GM18520 (cell line): ENCODE measurements around the gene ARHGAP33.
"Not testable (repeated sequence)": the region's sequence is repeated elsewhere in the genome, so short reads cannot be mapped to it uniquely, and the experiment has no call there.

Experiments
- ATAC-seq: cut with Tn5 transposase; IDR thresholded peaks from one replicate; pipeline ENCODE4 v1.9.1; 2021; ENCODE audit not compliant: unreplicated experiment

Gene ARHGAP33

DNA sequence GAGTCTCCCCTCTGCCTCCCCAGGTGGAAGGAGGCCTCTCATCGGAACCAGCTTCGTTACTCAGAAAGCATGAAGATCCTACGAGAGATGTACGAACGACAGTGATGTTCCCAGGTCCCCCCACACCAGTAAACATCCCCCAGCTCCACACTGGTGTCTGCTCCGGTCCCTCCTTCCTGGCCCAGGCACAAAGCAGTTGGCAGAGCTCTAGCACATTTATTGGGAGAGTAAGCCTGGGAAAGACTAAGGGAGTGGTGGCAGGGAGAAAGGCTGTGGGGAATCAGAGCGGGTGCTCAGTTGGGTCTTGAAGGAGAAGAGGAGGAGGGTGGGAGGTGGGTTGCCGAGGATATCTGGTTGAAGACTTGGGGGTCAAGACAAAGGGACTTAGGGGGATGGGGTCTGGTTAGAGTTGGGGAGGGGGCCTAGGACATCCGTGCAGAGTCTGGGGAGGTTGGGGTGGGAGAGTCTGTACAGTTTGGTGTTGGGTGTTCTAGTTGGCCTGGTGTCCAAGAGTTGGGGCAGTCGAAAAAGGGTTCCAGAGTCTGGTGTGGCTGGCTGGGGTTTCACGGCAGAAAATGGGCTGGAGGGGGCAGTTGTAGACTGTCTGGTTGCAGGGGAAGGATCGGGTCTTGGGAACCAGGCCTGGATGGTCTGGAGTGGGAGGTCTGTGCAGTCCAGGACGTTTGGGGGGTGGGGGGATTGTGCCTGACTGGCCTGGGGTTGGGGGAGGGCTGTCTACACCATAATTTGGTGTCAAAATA lies 20.8 kb upstream of the ARHGAP33 start:
- no peak for ATAC-seq

DNA sequence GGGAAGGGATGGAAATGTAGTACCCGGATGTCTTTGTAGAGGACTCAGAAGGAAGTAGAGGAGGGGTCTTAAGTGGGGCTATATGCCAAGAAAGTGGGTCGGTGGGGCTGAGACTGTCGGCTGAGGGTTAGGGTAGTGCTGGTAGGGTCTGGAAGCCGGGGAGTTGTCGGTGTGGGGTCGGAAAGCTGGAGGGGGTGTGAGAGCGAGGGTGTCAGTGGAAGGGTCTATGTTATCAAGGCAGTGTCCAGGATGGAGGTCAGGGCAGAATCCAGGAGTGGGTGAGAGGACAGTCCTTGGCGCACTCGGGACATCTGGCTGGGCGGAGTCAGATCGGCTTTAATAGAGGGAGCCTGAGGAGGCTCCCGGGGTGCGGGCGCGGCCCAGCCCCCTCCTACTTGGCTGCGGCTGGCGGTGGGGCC lies 20.2 kb upstream of the ARHGAP33 start:
- ATAC-seq = no peak

DNA sequence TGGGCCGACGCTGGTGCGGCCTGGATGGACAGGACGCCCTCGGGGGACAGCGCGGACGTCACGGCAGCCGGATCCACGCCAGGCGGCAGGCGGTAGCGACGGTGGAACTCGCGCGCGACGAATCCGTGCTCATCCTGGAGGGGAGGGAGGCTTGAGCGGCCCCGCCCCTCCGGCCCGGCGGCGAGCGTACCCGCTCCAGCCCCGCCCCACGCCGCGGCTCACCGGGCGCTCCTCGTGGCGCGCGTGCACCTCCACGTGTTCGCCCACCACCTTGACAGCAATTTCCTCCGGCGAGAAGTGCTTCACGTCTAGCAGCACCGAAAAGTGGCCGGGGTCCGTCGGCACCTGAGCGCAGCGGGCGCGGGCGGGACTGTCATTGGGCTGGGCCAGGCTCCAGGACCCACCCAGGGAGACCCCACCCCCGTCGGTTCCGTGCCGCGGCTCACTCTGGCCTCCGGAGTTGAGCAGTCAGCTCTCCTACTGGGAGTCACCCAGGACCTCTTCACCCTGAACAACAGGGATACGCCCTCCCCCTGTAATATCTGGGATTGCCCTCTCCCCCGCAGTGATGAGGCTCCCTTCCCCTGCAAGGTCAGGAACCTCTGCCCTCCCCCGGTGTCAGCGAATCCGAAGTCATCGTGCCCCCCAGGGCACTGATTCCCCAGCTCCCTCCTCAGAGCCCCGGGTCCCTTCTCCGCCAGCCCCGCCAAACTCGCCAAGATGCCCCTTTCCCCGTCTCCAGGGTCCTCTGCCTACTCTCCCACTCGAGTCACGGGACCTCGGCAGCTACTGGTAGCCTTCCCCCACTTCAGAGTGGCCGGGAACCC lies 19.6 kb upstream of the ARHGAP33 start:
- no peak for ATAC-seq

DNA sequence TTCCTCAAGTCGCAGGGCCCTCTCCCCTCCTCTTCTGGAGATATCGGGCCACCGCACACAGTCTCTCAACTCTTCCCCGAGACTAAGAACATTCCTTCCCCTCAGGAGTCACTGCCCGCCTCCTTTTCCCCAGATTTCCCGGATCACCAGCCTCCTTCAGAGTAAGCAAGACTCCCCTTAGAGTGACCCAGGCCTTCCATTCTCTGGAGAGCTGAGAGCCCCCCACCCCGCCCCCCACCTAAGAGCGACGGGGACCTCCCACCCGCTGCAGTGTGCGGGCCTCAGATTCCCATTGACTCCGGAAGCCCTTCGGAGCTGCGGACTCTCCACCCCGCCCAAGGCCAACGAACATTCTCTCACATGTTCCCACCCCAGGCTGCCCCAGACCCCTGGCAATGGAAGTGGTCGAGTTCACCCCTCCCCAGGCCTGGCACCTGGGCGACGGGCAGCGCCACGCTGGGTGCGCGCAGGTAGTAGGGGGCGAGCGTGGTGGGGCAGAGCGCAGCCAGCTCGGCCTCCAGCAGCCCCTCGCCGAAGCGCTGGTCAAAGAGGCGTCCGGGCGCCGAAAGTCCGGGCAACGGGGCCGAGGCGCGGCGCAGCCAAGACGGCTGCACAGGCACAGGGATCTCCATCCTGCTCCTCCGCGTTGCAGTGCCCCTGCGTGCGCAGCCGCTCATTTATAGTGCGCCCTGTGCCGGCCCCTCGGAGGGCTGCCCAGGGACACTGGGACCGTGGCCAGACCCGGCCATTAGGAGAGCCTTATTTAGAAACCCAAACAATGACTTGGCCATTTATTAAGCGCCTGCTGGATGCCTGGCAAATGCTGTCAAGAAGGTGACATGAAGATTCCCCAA lies 18.8 kb upstream of the ARHGAP33 start, which contains the start of gene HSPB6:
TSS of gene HSPB6 (minus strand) at position 653 of the 854 bp plus-strand sequence. CDS start at position 632, 21 bp downstream.
- no peak for ATAC-seq

DNA sequence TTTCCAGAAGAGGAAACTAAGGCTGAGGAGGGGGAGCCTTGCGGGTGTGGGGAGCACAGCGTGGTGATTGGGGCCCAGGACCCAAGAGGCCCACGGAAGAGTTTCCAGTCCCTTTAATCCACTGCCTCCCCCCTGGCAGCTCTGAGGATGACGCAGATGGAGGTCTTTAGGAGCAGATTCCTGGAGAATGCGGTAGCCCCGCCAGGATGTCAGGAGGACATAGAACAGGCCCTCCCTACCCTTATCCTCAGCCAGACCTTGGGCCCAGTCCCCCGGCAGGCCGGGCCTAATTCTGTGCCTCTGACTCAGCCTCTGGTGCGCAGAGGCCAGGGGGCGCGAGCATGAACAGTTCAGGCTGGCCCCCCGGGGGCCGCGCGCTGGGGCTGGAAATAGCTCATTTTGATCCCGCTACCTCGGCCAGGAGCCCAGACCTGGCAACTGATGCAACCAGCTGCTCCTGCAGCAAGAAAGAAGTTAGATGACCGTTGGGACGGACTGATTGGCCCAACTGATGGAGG lies 18.1 kb upstream of the ARHGAP33 start:
- ATAC-seq = no peak

DNA sequence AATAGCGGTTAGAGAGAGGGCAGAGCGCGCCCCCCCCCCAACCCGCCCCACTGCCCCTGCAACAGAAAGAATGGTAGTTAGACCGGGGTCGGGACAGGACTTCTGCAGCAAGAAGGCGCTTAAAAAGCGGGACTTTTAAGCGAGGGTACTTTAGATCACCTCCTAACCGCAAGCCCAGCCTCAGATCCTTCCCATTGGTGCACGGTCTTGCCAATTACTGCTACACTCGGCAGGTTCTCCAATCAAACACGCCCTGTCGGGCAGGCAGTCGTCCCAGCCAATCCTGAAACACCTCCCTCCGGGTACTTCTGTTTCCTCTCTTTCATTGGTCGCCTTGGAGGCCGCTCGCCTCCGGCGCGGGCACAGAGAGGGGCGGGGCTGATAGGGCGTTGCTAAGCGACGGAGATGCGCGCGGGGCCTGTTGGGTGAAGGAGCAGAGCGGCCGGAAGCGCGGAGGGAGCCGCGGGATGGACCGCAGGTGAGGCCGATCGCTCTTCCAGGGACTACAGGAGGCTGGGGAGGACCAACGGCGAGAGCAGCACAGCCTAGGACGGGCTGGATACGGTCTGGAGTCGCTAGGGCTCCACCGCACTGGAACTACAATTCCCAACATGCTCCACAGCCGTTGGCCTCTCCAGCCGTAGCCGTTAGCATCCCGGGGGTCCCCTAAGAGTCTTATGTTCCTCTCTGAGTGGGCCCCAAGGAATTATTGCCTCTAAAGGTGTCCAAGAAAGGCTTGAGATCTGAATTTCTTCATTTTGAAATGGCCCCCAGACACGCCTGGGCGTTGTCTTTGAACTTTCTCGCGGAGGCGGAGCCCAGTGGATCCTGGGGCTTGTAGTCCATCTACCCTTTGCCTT lies 17.4 kb upstream of the ARHGAP33 start, which contains the start of gene PROSER3:
TSS of gene PROSER3 (plus strand) at position 428 of the 860 bp plus-strand sequence. CDS start at position 468, 40 bp downstream.
- peak; percentile 98 for ATAC-seq

DNA sequence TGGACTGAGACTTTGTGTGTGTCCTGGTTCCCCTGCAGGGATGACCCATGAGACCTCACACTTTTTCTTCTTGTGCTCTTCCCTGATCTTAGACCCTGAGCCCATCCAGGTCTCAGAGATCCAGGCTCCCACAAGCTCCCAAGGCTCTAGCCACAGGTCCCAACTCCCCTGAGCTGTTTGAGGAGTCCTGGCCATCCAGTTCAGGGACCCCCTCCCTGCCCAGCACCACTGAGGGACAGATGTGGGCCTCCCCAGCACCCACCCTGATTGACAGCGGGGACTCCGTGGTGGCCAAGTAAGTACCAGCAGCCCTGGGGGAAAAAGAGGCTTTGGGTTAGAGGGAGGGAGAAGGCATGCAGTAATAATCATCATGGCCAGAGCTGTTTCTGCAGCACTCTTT lies 15.7 kb upstream of the ARHGAP33 start:
- ATAC-seq = no peak

DNA sequence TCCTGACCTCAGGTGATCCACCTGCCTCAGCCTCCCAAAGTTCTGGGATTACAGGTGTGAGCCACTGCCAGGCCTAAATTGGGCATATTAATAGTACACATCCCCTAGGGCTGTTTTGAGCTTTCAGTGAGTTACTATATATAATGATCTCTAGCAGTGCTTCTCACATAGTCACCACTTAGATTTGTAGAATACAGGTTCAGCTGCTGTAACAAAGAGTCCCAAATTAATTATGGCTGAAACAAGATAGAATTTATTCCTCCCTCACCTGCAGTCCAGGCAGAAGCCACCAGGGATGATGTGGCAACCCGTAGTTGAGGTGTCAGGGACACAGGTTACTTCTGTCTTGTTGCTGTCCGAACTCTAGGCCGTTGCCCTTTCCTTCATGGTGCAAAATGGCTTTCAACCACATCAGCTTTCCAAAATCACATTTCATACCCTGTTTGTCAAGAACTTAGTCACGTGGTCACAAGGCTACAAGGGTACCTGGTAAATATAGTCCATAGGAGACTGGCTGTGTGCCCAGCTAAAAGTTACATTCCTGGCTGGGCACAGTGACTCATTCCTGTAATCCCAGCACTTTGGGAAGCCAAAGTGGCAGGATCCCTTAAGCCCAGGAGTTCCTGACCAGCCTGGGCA lies 14.5 kb upstream of the ARHGAP33 start:
- no peak for ATAC-seq

DNA sequence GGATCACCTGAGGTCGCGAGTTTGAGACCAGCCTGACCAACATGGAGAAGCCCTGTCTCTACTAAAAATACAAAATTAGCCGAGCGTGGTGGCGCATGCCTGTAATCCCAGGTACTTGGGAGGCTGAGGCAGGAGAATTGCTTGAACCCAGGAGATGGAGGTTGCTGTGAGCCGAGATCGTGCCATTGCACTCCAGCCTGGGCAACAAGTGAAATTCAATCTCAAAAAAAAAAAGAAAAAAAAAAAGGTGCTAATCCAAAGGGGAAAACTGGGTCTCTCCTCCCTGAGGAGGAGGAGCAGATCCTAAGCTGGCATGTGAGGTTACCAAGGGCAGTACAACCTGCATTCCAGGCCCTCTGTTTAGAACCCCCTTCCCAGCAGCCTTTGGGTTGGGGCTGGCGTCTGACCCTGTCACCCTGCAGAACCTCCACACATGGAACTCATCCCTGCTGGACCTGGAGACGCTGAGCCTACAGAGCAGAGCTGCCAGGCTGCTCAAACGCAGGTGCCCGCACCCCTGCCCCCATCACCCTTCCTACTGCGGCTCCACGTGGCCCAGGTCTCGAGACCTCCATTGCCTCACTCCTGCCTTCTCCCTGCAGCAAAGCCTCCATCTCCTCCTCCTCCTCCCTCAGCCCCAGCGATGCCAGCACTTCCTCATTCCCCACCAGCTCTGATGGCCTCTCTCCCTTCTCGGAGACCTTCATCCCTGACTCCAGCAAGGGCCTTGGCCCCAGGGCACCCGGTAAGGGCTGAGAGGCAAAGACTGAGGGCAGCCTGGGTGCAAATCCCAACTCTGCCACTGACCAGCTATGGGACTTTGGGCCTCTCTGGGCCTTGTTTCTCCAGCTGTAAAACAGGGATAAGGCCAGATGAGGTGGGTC lies 10.7 kb upstream of the ARHGAP33 start:
- ATAC-seq = no peak

DNA sequence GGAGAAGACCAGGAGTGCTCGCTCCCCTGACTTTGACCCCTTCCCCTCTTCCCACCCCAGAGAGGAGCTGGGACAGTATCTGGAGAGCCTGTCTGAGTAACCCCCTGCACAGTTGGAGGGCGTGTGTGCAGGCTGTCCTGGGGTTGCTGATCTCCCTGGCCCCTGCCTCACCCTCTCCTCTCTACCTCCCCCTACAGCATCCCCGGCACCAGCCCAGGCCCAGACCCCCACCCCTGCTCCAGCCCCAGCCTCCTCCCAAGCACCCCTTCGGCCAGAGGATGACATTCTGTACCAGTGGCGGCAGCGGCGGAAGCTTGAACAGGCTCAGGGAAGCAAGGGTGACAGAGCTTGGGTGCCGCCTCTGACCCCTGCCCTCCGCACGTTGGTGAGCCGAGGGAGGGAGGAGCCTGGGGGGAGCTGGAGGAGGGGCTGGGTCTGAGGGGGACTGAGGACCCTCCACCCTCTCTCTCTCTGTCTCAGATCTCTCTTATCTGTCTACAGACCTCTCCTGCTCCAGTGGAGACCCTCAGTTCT lies 8.7 kb upstream of the ARHGAP33 start:
- no peak for ATAC-seq

DNA sequence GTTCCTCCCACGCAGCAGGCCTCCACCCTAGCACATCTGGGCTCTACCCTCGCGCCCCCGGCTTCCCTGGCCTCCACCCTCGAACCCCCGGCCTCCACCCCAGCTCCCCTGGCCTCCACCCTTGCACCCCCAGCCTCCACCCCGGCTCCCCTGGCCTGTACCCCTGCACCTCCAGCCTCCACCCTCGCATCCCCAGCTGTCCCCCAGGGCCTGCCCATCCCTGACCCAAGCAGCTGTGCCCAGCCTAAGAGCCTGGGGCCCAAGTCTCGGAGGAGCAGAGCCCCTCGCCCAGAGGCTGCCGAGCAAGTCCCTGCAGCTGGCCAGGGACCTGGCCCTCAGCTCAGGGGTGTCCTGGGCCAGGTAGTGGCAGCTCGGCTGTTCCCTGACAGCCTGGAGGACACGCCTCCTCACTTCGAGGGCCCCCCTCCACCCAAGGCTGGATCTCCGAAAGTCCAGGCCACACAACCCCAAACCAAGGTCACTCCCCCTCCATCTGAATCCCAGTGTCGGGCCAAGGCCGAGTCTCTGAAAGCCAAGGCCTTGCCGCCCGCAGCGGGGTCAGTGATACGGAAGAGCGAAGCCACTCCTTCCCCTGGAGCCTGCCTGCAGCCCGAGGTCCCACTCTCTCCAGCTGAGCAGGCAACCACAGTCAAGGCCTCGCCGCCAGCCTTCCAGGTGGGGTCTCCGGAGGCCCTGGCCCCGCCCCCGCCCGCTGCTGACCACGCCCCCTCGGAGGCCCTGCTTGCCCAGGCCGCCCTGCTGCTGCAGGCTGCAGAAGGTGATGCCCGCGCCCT lies 7.9 kb upstream of the ARHGAP33 start:
- no peak for ATAC-seq

DNA sequence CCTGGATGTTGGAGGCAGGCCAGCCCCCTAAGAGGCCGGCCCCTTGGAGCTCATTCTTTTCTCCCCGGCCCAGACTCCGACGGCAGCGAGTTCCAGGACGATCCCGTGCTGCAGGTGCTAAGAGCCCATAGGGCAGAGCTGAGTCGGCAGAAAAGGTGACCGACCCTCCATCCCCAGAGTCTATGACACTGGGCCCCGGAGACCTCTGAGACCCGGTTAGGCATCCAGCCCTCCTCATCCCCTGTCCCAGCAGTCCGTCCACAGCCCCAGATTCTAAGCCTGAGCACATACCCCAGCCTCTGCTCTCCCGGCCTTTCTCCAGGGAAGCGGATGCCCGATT lies 7.3 kb upstream of the ARHGAP33 start:
- ATAC-seq = no peak

DNA sequence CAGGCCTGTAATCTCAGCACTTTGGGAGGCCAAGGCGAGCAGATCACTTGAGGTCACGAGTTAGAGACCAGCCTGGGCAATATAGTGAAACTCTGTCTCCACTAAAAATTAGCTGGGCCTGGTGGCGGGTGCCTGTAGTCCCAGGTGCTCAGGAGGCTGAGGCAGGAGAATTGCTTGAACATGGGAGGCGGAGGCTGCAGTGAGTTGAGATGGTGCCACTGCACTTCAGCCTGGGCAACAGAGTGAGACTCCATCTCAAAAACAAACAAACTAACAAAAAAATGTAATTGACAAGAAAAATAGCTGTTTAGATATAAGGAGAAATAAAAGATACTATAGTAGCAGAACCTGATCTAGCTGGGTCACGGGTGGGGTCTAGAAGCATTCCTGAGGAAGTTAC lies 3.0 kb upstream of the ARHGAP33 start:
- ATAC-seq = not testable (repeated sequence)

DNA sequence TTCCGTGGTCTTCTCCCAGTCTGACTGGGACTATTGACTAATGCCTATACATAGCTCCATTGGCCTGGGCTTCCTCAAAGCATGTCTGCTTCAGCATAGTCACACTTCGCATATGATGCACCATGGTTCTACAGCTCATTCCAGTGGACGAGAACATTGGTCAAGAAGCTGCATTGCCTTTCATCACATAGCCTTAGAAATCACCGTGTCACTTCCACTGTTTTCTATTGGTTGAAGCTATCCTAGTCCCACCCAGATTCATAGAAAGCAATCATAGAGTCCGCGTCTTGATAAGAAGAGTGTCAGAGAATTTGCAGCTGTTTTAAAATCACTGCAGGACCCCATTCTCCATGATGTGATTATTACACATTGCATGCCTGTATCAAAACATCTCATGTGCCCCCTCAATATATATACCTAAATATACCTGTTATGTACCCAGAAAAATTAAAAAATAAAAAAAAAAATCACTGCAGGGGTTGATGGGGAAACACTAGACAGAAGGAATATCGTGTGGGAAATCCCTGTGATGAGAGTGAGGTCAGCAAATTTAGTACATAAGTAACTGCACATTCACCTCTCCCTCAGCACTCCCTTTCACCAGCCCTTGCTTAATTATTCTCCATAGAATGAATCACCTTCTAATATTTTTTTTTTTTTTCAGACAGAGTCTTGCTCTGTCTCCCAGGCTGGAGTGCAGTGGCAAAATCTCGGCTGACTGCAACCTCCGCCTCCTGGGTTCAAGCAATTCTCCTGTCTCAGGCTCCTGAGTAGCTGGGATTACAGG lies 2.2 kb upstream of the ARHGAP33 start:
- ATAC-seq = no peak

DNA sequence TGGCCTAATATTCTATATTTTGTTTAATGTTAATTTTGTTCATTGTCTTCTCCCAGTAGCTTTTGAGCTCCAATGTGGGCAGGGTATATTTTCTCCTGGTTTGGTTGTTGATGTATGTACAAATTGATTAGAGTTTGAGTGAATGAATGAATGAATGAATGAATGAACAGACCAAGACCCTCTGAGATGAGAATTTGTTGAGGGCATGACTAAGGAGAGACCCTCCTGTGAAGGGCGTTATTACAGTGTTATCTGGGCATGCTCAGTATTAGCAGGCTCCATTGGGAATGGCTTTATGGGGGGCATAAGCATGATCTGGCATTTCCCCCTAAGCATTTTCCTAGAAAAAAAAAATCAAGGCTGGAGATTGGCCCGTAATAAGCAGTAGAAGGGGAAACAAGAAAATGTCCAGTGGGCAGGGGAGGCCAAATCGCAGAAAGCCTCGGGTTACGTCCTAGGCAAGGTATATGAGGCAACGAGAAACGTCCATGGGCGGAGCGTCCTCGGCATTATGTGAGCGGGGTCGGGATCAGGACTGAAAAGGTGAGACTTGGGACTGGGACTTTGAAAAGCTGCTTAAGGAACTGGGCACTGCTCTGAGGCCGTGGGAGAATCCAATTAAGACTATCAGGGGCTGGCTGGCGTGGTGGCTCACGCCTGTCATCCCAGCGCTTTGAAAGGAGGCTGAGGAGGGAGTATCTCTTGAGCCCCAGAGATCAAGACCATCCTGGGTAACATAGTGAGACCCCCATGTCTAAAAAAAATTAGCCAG lies 904 bp upstream of the ARHGAP33 start:
- no peak for ATAC-seq

DNA sequence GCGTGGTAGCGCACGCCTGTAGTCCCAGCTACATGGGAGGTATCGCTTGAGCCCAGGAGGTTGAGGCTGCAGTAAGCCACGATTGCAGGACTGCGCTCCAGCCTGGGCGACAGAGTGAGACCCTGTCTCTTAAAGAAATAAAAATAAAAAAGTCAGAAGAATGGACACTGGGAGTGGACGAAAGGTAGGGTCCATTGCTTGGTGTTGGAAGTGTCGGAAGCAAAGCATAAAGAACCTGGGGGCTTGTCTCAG lies 392 bp upstream of the ARHGAP33 start:
- no peak for ATAC-seq
